Gastrocnemius medialis (tissue), 4 donors: ENCODE measurements around the gene SRGN.

ENCODE experiments used
- POLR2A ChIP-seq, 2 donors: fragments of 450-650 bp; IDR thresholded peaks; one replicate each; pipeline ENCODE4 v1.6.1; 2017; ENCODE audit warnings: antibody characterized with exemption in 2 of 2, mild to moderate bottlenecking in 2 of 2, moderate library complexity in 2 of 2
- TF ChIP-seq, protein P1 (sequence below), 5 experiments: fragments of 450-650 bp in 3 of 5; fragments of 200-600 bp in 2 of 5; sonication (generic) in 2 of 5; IDR thresholded peaks in 4 of 5; conservative IDR thresholded peaks in 1 of 5; 1 replicate in 4 of 5; 2 replicates in 1 of 5; pipeline ENCODE4 v1.5.1; 2016 to 2019; ENCODE audit warnings: antibody characterized with exemption in 5 of 5, mild to moderate bottlenecking in 3 of 5, moderate library complexity in 3 of 5

DNA sequence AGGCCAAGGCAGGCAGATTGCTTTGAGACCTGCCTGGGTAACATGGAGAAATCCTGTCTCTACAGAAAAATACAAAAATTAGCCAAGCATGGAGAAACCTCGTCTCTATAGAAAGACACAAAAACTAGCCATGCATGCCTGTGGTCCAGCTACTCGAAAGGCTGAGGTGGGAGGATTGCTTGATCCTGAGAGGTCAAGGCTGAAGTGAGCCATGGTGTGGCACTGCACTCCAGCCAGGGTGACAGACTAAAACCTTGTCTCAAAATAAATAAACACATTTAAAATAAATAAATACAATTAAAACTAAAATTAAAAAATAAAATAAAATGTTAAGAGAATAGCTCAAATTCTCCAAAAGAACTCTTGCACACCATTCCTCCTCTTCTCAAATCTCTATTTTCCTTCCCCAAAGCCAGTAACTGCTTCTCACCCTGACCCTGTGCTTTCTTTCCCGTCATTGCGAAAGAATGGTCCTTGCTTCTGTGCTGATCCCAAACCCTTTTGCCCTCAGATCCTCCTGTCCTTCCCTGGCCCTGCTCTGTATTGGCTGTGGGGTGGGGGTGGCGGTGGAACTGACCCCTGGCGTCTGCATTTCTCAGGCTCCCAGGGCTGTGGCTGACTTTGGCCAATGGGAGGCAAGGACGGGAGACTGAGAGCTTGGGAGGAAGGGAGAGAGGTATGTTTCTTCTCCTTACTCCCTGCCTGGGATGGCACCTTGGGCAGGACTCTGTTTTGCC, 12.4 kb downstream of the SRGN start:
- TF ChIP-seq, protein P1, sequence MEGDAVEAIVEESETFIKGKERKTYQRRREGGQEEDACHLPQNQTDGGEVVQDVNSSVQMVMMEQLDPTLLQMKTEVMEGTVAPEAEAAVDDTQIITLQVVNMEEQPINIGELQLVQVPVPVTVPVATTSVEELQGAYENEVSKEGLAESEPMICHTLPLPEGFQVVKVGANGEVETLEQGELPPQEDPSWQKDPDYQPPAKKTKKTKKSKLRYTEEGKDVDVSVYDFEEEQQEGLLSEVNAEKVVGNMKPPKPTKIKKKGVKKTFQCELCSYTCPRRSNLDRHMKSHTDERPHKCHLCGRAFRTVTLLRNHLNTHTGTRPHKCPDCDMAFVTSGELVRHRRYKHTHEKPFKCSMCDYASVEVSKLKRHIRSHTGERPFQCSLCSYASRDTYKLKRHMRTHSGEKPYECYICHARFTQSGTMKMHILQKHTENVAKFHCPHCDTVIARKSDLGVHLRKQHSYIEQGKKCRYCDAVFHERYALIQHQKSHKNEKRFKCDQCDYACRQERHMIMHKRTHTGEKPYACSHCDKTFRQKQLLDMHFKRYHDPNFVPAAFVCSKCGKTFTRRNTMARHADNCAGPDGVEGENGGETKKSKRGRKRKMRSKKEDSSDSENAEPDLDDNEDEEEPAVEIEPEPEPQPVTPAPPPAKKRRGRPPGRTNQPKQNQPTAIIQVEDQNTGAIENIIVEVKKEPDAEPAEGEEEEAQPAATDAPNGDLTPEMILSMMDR (IDR thresholded peaks at IDR 0.05 in 4 of 5, conservative IDR thresholded peaks at IDR 0.05 in 1 of 5): no peak
- TF ChIP-seq POLR2A (IDR thresholded peaks at IDR 0.05): no peak
